HL-60 (cell line): Measurements from ENCODE around the gene RNU11.

ENCODE experiments used
- POLR2AphosphoS5 ChIP-seq: IDR thresholded peaks from 2 replicates; pipeline ENCODE4 v1.6.1; 2012; ENCODE audit warnings: low read depth
- TF ChIP-seq, protein P1 (sequence below): IDR thresholded peaks from one replicate; pipeline ENCODE4 v1.5.1; 2011; ENCODE audit warnings: low read length, control low read depth, inconsistent platforms; ENCODE audit not compliant: insufficient read depth
- TF ChIP-seq, protein P2 (sequence below): IDR thresholded peaks from 2 replicates; pipeline ENCODE4 v1.6.1; 2012; ENCODE audit warnings: low read depth; ENCODE audit not compliant: insufficient replicate concordance

DNA sequence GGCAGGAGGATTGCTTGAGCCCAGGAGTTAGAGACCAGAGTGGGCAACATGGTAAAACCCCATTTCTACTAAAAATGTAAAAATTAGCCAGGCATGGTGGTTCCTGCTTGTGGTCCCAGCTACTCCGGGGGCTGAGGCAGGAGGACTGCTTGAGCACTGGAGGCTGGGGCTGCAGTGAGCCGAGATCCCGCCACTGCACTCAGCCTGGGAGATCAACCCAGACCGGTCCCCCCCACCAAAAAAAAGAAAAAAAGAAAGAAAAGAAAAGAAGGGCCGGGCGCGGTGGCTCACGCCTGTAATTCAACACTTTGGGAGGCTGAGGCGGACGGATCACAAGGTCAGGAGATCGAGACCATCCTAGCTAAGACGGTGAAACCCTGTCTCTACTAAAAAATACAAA, 18.4 kb downstream of the RNU11 start:
- TF ChIP-seq, protein P1, sequence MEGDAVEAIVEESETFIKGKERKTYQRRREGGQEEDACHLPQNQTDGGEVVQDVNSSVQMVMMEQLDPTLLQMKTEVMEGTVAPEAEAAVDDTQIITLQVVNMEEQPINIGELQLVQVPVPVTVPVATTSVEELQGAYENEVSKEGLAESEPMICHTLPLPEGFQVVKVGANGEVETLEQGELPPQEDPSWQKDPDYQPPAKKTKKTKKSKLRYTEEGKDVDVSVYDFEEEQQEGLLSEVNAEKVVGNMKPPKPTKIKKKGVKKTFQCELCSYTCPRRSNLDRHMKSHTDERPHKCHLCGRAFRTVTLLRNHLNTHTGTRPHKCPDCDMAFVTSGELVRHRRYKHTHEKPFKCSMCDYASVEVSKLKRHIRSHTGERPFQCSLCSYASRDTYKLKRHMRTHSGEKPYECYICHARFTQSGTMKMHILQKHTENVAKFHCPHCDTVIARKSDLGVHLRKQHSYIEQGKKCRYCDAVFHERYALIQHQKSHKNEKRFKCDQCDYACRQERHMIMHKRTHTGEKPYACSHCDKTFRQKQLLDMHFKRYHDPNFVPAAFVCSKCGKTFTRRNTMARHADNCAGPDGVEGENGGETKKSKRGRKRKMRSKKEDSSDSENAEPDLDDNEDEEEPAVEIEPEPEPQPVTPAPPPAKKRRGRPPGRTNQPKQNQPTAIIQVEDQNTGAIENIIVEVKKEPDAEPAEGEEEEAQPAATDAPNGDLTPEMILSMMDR, result no peak
- no peak for TF ChIP-seq POLR2AphosphoS5
- TF ChIP-seq, protein P2, sequence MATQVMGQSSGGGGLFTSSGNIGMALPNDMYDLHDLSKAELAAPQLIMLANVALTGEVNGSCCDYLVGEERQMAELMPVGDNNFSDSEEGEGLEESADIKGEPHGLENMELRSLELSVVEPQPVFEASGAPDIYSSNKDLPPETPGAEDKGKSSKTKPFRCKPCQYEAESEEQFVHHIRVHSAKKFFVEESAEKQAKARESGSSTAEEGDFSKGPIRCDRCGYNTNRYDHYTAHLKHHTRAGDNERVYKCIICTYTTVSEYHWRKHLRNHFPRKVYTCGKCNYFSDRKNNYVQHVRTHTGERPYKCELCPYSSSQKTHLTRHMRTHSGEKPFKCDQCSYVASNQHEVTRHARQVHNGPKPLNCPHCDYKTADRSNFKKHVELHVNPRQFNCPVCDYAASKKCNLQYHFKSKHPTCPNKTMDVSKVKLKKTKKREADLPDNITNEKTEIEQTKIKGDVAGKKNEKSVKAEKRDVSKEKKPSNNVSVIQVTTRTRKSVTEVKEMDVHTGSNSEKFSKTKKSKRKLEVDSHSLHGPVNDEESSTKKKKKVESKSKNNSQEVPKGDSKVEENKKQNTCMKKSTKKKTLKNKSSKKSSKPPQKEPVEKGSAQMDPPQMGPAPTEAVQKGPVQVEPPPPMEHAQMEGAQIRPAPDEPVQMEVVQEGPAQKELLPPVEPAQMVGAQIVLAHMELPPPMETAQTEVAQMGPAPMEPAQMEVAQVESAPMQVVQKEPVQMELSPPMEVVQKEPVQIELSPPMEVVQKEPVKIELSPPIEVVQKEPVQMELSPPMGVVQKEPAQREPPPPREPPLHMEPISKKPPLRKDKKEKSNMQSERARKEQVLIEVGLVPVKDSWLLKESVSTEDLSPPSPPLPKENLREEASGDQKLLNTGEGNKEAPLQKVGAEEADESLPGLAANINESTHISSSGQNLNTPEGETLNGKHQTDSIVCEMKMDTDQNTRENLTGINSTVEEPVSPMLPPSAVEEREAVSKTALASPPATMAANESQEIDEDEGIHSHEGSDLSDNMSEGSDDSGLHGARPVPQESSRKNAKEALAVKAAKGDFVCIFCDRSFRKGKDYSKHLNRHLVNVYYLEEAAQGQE, result no peak
